ENCODE measurements around the gene ABCE1.

ABCE1 gene

DNA sequence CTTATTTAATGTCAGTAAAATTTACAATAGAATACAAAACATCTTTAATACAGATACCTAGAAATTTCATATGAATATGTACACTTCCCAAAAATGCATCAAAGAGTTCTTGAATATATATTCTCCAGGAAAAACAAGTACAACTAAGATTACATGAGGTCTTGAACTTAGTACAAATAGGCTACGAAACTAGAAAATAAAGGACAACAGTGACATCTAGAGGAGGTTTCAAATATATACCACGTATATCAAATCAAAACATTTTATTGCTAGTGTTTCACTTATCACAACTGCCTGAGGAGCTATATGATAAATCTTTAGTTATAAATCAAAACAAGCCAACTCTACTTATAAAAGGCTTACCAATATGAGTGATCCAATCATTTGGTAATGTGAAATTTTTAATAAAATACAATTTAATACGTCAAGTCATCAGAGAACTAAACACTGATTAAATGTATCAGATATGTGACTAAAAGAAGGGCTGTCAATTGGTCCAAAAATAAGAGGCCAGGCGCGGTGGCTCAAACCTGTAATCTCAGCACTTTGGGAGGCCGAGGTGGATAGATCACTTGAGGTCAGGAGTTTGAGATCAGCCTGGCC is 36.7 kb upstream of the ABCE1 start:
- no peak for DNase-seq (ENCODE audit: low read depth)
- TF ChIP-seq, protein P1, sequence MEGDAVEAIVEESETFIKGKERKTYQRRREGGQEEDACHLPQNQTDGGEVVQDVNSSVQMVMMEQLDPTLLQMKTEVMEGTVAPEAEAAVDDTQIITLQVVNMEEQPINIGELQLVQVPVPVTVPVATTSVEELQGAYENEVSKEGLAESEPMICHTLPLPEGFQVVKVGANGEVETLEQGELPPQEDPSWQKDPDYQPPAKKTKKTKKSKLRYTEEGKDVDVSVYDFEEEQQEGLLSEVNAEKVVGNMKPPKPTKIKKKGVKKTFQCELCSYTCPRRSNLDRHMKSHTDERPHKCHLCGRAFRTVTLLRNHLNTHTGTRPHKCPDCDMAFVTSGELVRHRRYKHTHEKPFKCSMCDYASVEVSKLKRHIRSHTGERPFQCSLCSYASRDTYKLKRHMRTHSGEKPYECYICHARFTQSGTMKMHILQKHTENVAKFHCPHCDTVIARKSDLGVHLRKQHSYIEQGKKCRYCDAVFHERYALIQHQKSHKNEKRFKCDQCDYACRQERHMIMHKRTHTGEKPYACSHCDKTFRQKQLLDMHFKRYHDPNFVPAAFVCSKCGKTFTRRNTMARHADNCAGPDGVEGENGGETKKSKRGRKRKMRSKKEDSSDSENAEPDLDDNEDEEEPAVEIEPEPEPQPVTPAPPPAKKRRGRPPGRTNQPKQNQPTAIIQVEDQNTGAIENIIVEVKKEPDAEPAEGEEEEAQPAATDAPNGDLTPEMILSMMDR (IDR thresholded peaks at IDR 0.05; ENCODE audit: control insufficient read depth, insufficient read depth, low read depth, low read length, missing control alignments) = peak; percentile 27
- no peak overlapping the region for H3K4me3 ChIP-seq (ENCODE audit: control insufficient read depth, low read depth, low read length)

DNA sequence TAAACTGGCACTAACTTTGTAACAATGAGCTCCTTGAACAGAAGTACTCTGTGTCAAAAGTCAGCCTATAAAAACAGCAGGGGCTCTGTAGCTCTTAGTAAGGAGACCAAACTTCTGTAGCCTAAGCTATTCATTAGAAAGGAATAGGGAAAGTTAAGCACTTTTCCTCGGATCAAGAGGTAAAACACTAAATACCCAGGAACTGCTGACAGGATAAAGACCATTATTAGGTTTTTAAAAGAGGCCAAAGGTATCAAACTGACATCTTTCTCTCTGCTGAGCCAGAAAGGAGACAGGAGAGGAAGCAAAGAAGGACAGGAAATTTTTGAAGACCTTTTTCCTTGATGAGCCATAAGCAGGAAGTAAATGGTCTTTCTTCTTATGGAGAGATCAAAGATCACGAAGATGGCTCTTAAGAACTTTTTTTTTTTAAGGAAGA is 32.0 kb upstream of the ABCE1 start:
- H3K4me3 ChIP-seq (ENCODE audit: control insufficient read depth, low read depth, low read length) = no peak overlapping the region
- no peak for DNase-seq (ENCODE audit: low read depth)
- TF ChIP-seq, protein P1 (IDR thresholded peaks at IDR 0.05; ENCODE audit: control insufficient read depth, insufficient read depth, low read depth, low read length, missing control alignments) = no peak

DNA sequence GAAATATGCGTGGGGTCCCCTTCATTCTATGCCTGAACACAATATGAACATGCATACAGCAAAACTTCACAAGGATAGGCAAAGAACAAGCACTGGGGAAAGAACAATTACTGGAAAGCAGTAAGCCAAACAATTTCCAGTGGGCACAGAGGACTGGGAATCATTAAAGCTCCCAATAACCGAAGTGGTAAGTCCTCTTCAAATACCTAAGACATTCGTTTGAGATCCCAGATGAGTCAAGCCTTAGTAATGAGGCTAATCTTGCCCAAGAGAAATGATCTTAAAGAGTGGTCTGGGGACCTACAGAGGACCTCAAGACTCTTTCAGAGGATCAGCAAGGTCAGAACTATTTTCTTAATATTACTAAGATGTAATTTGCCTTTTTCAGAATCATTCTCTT is 28.8 kb upstream of the ABCE1 start:
- no peak for DNase-seq (ENCODE audit: low read depth)
- no peak overlapping the region for H3K4me3 ChIP-seq (ENCODE audit: control insufficient read depth, low read depth, low read length)
- TF ChIP-seq, protein P1 (IDR thresholded peaks at IDR 0.05; ENCODE audit: control insufficient read depth, insufficient read depth, low read depth, low read length, missing control alignments) = no peak

DNA sequence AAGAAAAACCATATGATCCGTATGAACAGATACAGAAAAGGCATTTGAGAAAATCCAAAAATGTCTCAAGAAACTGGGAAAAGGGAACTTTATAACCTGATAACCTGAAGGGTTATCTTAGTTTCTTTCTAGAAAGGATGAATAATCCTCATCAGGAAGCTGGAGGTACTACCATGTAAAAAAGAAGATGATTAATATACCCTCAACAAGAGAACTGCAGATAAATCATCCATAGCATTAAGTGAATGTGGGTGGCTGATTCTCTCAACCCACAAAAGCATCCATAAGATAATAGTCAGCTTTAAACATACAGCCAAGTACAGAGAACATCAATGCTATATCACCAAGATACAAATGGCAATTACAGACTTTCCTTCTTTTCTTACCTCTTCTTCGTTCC is 26.6 kb upstream of the ABCE1 start:
- H3K4me3 ChIP-seq (ENCODE audit: control insufficient read depth, low read depth, low read length) = no peak overlapping the region
- TF ChIP-seq, protein P1 (IDR thresholded peaks at IDR 0.05; ENCODE audit: control insufficient read depth, insufficient read depth, low read depth, low read length, missing control alignments) = no peak
- no peak for DNase-seq (ENCODE audit: low read depth)

DNA sequence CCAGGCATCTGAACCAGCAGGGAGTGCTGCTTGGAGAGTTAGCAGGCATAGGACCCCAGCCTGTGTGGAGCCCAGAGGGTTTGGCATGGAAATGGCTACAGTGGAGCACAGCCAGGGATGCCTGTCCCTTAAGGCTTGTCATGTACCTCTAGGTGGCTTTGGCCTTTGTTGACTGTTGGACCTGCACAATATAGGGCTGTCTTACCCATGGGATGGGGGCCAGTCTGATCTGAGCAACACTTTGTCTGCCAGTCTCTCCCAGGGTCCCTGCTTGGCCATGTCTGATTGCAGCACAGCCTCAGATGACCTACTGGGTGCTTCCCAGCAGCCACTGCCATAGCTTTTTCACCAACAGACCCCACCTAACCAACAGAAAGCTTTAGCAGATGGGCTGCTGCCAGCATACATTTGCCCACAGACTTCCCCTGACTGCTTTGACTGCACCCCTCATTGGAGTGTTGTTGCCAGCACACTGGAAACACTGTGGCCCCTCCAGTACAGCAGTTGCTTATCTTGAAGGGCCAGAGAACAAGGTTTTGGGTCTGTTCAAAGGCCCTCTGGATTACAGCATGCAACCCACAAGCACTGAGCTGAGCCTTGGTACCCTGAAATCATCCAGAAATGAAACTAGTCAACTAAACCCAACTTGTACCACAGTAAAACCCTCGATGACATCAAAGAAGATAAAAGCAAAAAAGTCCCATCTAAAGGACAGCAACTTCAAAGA is 22.2 kb upstream of the ABCE1 start:
- TF ChIP-seq, protein P1 (IDR thresholded peaks at IDR 0.05; ENCODE audit: control insufficient read depth, insufficient read depth, low read depth, low read length, missing control alignments) = no peak
- H3K4me3 ChIP-seq (ENCODE audit: control insufficient read depth, low read depth, low read length) = no peak overlapping the region
- no peak for DNase-seq (ENCODE audit: low read depth)

DNA sequence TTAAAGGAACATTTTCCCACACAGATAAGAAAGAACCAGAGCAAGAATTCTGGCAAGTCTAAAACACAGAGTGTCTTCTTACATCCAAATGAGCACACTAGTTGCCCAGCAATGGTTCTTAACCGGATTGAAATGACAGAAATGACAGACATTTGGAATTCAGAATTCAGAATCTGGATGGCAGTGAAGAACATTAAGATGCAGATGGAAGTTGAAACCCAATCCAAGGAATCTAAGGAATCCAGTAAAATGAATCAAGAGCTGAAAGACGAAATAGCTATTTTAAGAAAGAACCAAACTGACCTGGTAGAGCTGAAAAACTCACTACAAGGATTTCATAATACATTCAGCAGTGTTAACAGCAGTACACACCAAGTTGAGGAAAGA is 21.6 kb upstream of the ABCE1 start:
- DNase-seq (ENCODE audit: low read depth) = no peak
- TF ChIP-seq, protein P1 (IDR thresholded peaks at IDR 0.05; ENCODE audit: control insufficient read depth, insufficient read depth, low read depth, low read length, missing control alignments) = no peak
- H3K4me3 ChIP-seq (ENCODE audit: control insufficient read depth, low read depth, low read length) = no peak overlapping the region
